CD4-positive, alpha-beta T cell treated with Interleukin-6 at 100 ng/mL for 8 hours (primary cell): Measurements from ENCODE around the gene HOXB6.

Experiments
- DNase-seq: peaks from one replicate; pipeline ENCODE4 v3.0.0-alpha.2; 2020; ENCODE audit warnings: mixed read lengths, low spot score

Gene HOXB6

DNA sequence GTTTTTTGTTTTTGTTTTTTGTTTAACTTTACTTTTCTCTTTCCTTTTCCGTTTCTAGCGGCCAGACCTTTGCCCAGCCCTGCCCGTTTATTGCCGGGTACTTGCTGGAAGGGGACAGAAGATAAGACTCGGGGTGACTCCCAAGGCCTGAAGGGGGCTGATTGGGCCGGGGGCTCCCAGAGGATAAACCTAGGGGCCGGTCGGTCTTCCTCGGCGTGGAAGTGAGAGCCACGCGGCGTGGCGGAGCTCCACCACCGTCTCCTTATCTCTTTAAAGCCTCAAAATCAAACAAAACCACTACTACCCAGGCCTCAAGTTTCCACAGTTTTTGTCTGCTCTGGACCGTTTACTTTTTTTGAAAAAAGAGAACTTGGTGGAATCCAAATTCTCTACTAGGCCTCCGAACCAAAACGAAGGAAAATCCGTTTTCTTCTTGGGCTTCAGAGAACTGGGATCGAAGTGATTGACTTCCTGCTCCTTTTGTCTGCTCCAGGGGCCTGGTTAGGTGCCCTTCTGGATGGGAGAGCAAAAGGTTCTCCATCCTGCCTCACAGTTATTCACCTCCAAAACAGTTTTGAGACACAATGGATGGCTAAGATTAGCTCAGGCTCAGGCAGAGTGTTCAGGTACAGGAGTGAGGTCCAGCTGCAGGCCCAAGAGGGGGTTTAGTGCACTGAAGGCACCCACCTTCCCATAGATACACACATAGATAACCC is 29.9 kb upstream of the HOXB6 start:
- DNase-seq: no peak

DNA sequence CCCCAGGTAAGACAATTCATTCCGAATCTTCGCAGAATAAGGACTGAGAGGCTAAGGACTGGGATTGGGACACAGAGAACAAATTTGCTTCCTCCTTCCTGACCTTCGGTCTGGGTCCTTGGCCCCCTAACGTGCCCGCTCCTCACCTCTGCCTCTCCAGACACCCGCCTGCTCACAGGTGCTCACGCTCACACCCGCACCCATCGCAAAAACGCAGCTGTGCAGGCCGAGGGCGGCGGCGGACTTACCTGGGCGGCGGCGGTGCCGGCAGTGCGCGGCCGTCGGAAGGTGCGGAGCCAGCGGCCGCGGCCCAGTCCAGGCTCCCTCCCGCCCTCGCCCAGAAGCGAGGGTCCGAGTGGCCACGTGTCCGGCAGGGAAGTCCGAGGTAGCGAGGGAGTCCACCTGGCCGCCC is 28.5 kb upstream of the HOXB6 start:
- no peak for DNase-seq

DNA sequence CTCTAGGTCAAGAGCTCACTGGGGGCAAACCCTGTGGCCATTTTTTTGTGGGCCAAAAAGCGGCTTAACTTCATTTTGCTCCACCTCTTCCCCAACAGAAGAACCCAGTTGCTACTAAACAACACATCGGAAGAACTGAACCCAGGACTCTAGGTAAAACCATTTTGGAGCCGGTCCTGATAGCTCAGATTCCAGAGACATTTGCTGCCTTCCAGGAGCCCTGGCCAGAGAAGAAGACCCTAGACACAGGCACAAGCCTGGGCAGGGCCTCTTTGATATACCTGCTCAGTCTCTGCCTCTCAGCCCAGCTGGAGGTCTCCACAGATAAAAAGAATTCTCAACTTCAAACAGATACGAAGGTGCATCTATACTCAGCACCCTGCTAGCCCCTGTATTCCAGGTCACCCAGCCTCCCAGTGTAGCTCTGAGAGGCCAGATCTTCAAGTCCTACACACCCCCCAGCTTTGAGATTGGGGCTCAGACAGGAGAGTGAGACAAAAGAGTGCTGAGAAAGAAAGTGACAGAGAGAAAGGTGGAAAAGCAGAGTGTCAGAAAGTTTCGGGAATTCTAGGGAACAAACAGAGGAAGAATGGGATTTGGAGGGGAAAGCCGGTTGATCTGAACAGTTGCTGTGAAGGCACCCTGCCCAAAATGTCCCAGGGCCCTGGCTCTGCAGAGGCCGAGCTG is 27.9 kb upstream of the HOXB6 start:
- DNase-seq: no peak

DNA sequence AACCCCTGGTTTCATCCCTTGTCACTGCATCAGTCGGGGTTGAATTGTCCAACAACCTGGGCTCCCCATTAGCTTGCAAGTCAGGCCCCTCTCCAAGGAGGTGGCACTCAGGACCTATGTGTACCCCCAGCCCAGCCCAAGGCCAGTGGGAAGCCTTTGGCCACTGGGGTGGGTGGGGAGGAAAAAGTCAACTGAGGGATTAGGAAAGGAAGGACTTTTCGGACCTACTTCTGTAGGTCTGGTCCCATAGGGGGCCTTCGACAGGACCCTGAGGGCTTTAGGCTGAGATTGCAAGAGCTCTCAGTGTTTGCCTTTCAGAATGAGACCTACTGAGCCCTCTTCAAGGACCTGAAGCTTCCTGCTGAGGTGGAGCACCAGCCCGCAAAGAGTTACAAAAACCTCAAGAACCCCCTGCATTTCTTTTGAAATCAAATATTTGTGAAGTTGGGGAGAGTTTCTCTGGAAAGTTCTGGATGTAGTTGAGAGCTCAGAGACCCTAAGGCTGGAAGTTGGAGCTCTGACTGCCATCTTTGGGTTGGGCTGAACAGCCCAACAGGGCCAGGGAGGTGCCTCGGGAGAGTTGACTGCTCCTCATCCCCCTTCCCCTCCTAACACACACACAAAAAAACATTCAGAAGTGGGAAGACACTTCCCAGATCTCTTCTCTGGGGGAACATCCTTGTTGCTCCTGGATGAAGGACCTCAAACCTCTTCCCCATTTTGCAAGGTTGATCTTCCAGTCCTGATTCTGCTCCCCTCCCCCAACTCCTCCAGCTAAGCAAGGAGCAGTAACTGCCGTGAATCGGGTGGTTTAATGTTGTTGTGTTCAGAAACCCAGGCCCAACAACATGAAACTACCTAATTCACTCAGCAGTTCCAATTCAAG is 27.1 kb upstream of the HOXB6 start:
- DNase-seq: no peak

DNA sequence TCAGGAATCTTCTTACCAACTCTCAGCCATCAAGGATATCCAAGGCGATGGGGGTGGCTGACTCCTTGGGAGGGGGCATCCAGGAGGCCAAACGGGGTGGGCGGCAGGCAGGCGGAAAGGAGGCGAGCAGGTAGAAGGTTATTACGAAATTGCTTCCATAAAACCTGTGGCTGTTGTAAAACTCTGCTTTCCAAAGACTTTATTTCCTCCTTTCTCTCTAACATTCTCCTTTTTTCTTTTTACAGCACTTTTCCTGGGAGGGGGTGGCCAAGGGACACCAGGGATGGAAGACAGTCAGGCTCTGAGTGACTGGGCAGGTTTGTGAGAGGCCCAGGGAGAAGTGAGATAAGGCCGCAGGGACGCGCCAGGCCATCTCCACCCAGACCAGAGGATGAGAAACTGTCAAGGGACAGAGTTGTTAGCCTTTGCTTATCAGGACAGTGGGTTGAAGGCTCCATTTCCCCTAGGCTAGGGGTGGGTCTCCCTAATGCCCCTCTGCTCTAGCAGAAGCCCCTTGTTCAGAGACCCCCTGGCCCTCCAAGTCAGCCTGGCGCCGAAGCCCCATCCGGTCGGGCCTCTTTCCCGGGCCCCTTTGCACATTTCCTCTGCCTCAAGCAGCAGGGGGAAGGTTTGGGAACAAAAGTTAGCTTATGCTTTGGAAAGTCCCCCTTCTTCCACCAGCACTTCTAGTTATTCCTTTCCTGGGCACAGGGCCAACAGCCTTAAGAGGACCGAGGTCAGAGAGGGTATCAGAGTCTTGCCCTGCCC is 26.3 kb upstream of the HOXB6 start:
- no peak for DNase-seq

DNA sequence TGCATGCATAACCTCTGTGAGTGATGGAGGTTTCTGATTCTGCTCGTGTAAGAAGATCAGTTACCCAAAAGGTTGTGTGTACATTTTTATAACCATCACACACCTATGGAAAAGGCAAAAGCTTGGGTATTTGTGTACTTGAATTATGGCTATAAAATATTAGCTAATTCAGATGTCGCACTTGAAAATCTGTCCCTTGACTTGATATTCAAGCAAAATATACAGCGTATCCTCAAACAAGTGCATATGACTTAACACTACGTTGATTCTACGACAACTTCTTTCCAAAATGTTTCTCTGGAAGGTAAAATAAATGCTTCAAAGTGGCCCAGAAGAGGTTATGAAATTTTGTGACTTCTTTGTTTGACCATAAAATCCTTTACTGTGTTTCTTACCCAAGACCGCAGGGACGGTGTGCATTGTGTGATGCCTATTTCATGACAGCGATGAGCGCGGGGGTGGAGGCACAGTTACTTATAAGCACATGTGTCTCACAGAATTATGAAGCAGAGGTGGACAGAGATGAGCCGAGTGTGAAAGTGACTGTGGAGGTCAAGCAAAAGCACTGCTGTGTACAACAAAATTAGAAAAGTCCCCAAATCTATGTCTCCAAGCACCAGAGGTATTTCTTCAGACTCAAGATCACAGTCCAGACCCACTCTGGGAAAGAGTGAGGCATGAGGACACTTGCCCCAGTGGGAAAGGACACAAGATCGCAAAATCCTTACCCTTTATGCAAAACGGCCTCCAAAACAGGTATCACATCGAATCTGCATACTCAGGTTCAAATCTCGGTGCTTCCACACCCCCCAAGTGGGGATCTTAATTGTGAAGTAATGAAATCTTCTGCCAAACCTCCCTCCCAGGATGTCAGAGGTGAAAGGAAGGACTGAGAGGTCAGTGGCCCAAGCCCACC is 25.5 kb upstream of the HOXB6 start:
- DNase-seq: no peak

DNA sequence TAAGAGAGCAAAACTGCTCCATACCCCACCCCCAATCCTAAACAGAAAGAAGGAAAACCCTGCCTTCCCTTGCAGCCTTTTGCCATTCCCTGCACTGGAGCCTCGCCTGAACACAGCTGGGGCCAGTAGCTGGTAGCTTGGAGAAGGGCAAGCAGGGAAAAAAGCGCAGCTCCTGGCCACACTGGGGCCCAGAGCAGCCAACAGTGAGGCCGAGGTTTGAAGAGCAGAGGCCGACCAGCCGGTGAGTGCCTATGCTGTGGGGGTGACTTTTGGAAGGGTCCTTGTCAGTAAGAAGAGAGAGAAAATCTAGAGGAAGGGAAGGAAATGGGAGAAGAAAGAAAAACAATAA is 24.6 kb upstream of the HOXB6 start:
- DNase-seq: no peak

DNA sequence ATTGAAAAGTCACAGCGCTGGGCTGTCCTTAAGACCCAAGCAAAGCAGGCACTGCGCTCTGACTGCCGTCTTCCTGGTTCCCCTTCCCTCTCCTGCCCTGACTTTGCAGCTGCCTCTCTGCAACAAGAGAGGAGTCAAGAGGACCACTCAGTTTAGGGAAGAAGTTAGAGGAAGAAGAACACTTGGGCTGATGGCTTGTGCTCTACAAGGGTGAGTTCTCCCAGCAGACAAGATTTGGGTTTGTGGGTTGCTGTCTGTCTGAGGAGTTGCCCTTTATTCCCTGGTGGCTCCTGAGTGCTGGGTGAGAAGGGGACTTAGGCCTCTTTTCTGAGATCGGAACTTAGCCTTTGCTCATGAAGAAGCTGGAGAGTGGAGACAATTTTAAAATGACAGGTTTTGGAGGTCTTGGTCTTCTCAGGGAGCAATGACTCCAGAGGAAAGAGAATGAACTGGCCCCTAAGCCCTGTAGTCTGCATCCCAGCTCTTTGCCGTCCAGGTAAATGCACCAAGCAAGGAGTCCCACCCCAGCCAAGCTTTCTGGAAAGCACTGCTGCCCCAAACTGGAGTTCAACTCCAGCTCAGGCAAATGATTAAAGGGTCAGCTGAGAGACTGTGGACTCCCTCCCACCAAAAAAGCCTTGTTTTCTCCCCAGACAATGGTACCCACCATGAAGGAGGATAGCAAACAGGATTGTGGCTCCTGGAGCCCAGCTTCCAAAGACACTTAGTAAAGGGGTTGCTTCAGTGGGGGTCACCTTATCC is 24.0 kb upstream of the HOXB6 start:
- DNase-seq: no peak

DNA sequence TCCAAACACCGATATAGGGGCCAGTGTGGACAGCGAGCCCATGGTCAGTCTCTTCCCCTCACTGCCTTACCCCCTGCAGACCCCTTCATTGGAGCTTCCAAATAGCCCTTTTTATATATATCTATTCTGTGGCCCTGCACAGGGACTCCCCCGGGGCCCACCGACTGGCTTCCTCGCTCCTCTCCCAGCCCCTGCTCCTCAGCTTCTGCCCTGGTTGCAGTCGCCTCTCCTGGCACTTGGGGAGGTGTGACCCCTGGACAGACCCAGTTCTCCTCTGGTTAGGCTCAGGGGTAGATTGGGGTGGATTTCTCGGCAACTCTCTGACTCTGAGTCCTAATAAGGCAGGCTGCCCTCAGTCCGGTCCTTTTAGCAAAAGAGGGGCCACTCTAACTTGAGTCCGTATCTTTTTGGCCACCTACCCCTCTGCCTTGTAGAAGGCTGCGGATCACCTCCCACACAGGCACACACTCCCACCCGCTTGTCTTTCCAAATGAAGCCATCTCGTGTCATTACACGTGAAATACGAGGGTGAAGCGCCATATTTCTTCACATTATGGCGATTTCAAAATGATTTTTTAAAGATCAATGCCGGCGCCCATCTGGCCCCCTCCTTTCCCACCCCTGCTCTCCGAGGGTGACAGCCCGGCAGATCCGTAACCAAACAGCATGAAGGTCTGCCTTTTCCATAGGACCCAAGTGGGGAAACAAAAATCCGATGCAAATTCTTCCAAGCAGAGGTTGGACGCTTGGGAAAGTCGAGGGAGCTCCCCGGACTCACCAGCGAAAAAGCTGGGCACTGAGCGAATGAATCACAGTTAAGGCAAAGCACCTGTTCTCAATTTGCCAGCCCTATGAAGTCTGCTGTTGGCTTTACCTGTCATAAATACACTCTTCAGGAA is 23.1 kb upstream of the HOXB6 start:
- DNase-seq: no peak

DNA sequence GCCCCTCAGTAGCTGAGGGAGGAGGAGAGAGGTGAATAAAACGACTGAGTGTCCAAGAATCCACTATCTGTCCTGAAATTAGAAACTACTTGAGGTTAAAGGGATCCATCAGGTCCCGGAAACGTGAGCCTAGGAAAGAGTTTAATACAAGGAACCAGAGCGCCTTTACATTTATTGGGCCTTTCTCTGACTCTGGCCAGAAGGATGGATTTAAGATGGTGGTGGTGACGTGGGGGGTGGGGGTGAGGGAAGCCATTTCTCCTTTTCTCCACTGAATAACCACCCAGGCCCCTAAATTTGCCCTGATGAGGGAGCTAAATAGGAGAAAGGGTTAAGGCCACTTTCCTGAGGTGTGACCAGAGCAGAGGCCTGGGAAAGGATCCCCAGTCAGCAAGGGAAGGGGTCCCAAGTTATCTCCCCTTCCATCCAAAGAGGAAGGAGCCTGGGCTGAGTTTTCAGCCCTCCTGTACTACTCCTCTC is 22.4 kb upstream of the HOXB6 start:
- DNase-seq: no peak

DNA sequence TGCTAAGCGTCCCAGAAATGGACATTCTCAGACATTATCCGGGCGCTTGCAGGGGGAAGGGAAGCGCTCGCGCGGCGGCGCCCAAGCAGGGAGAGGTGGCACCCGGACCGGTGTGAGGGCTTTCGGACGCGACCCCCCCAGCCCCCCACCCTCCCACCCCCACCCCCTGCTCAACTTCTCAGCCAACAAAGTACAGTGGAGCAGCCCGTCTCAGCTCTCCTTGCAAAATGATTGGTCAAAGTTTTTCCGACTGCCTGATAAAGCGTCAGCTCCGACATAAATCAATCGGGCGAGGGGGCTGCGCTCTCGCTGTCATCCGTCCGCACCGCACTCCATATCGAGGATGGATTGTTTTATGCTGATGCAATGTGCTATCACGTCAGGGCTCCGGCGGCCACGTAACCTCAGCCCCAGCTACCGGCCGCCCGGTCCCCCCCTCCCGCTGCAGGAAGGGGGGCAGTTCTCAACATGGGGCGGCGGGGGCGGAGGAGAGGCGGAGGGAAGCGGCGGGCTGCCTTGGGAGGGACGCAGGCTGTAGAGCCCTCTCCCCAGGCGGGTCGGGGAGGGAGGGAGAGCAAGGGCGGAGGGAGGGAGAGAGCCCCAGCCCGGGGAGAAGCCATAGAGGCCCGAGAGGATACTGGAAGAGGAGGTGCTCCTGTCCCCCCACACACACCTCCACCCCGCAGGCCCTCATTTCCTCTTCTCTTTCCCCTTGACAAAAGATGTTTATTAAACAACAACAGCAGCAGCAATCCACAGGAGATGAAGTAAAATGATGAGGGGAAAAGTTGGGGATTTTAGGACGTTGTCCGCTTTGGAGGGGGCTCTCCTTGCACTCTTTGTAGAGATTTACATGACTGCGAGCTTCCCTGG is 21.7 kb upstream of the HOXB6 start, which contains the start of gene HOXB9:
Gene HOXB9, minus strand, starts transcription at position 114 of the 873 bp plus-strand sequence. Its CDS starts 89 bp downstream, at position 25.
- DNase-seq: no peak

DNA sequence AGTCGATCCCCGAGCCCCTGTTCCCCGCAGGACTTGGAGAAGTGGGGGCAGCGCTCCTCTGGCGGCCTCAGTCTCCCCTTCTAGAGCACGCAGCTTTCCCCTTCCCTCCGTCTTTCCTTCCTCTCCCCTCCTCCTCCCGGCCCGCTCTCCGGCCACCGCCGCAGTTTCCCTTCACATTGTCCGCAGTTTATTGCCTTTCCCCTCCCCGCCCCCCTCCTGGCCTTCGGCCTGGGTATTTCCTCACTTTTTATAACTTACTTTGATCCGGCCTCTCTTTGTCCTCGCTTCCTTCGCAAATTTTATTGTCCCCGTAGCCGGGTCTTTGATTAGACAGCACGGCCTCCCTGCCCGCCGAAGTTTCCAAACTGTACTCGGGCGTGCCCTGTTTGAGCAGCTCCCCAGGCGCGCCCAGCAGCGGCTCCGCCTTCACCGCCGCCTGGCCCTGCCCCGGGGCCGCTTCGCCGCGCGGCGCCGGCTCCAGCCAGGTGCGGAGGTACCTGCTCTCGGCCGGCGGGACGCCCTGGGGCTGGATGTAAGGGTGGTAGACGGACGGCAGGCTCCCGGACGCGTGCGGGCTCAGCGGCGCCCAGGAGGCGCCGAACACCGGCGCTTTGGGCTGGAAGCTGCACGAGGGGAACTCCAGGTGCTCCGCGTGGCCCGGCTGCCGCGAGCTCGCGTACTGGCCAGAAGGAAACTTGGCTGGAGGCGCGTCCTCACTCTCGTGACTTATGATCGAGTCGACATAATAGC is 20.9 kb upstream of the HOXB6 start:
- peak; percentile 19 for DNase-seq

DNA sequence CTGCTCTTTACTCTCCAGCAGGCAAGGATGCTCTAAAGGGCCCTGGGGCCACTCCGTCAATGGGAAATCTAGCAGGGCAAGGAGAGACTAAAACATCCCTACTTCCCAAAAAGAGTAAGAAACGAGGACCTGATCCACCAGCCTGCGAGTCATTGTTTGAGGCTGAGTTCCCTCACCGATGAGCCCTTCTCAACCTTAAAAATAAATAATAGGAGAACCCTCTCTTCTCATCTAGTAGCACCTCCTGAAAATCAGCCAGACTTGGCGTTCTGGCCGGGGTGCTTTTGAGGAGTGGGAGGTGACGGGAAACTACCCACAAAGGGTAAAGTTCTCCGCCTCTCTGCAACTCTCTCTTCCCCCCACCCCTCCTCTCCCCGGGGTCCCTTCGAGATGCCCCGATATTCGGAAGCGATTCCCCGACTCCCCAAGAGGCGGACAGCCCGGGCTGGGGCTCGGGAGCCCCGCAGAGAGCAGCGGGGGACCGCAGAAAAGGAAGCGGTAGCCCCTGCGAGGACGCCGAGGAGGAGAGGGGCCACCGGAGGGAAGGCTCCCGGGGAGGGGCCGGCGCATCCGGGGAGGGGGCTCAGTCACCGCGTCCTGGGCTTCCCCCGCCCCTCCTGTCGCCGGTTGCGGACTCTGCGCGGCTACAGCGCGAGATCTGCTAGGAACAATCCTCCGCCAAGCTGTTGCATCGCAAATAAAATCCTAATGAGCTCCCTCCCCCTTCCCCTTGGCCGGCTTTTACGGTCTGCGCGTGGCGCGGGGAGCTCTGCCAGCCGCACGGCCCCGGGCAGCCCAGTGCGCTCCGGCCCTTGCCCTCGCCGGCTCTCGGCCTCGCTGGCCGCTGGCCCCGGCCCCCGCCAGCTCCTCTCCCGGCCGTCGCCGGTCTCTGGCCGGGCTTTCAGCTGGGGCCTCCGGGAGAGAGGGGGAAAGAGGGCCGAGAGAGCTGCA is 20.0 kb upstream of the HOXB6 start:
- no peak for DNase-seq

DNA sequence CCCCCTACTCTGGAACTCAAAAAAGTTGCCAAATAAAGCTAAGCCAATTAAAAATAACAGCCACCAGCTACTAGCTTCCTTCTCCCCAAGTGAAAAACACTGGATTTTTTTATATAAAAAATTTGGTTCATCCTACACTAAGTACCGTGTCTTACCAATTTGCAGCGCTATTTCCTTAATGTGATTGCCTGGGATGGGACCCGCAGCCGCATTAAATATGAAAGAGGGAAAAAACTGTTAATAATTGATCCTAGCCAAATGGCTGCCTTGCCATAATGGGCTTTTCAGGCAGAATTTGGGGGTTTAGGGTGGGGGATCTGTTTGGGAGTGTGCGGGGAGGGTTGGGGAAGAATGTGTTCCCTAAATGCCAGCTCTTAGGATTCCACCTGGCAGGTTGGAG is 19.3 kb upstream of the HOXB6 start:
- DNase-seq: no peak

DNA sequence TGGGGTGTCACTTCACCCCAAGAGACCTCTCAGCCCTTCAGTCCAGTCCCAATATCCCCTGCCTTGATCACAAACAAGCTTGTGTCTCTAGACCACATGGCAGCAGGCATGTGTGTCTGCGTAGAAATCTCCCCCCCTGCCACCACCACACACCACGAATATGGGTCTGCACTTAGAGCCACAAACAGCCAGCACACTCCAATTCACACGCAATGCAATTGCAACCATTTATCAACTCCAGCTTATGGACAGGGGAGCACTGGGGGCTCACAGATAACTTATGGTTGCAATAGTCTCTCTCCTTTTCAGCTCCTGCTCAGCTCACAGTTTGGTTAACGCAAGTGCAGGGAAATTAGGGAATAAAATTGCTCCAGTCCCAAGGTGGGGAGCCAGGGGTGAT is 18.8 kb upstream of the HOXB6 start:
- DNase-seq: no peak

DNA sequence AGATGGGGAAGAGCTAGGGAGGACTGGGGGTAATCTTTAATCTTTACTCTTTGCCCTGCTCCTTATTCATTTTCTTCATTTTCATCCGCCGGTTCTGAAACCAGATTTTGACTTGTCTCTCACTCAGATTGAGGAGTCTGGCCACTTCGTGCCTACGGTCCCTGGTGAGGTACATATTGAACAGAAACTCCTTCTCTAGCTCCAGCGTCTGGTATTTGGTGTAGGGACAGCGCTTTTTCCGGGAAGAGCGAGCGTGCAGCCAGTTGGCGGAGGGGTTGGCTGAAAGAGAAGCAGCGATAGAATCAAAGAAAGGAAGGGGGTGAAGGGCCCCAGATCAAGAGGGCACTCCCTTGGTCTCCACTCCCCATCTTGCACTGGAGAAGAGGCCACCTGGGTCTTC is 18.1 kb upstream of the HOXB6 start:
- DNase-seq: no peak
